ENCODE measurements around the gene SYT8. TPM values are rescaled to one million over a fixed set of nuclear protein-coding genes. Genes with fewer than 3 reads are reported as not detected.

The SYT8 gene
- total and polyA plus RNA-seq, 2 experiments from 2014 or later: not detected

GRCh38 chr11:1815311-1815710 lies 19.5 kb upstream of the SYT8 start:
- H3K27me3 ChIP-seq (ENCODE audit: insufficient read depth): no peaks in the 10 kb centered on the region

GRCh38 chr11:1815751-1816150 lies 19.0 kb upstream of the SYT8 start:
- Histone ChIP-seq H3K4me1 (ENCODE audit: insufficient read depth) (no peaks in the 10 kb centered on the region), H3K4me3 (no peak overlapping the region), H3K27me3 (ENCODE audit: insufficient read depth) (no peaks in the 10 kb centered on the region), H2AFZ (no peak overlapping the region), H4K20me1 (replicated peaks; ENCODE audit: insufficient read depth) (no peaks in the 10 kb centered on the region), H3K79me2 (replicated peaks; ENCODE audit: insufficient read depth) (no peaks in the 10 kb centered on the region), H3F3A (replicated peaks; ENCODE audit: low read depth) (no peaks in the 10 kb centered on the region), H3K27ac (ENCODE audit: low read depth) (no peak overlapping the region), H3K4me2 (no peak overlapping the region), H3K36me3 (ENCODE audit: insufficient read depth) (no peaks in the 10 kb centered on the region), H3K9me2 (ENCODE audit: insufficient read depth) (no peaks in the 10 kb centered on the region)
- DNase-seq (ENCODE audit: low spot score) (no peak), ATAC-seq (no peak)
- H3K27me3 Mint-ChIP-seq (ENCODE audit: insufficient read depth, low read depth, poor library complexity): peaks cover 2% of the 10 kb centered on the region
- H3K4me1 Mint-ChIP-seq: no peaks in the 10 kb centered on the region
- H3K4me3 Mint-ChIP-seq: no peak overlapping the region
- H3K27ac Mint-ChIP-seq: no peak overlapping the region
- no peaks in the 10 kb centered on the region for H3K36me3 Mint-ChIP-seq (ENCODE audit: low read depth)
- H3K9me3 Mint-ChIP-seq: peaks cover 10% of the 10 kb centered on the region
- TF ChIP-seq ZNF462 (CRISPR knock-in tag; IDR thresholded peaks at IDR 0.05) (no peak), JUNB (IDR thresholded peaks at IDR 0.05; ENCODE audit: unreplicated experiment) (no peak), ETS1 (IDR thresholded peaks at IDR 0.05) (no peak), EZH2phosphoT487 (IDR thresholded peaks at IDR 0.05; ENCODE audit: unreplicated experiment) (no peak), CTCF (conservative IDR thresholded peaks at IDR 0.05; ENCODE audit: low read depth in 2 of 2) (no peak), POLR2AphosphoS5 (IDR thresholded peaks at IDR 0.05; ENCODE audit: low read depth) (no peak), EZH2 (IDR thresholded peaks at IDR 0.05; ENCODE audit: low read depth, unreplicated experiment) (no peak)

More at GRCh38 chr11:1815311-1815710, 19.5 kb upstream of the SYT8 start:
- no peak for ATAC-seq
- Mint-ChIP-seq H3K27me3 (ENCODE audit: insufficient read depth, low read depth, poor library complexity) (peaks cover 2% of the 10 kb centered on the region), H3K27ac (no peak overlapping the region), H3K9me3 (peaks cover 10% of the 10 kb centered on the region), H3K36me3 (ENCODE audit: low read depth) (no peaks in the 10 kb centered on the region), H3K4me1 (no peaks in the 10 kb centered on the region), H3K4me3 (no peak overlapping the region)
- DNase-seq (ENCODE audit: low spot score): no peak
- no peaks in the 10 kb centered on the region for H3K4me1 ChIP-seq (ENCODE audit: insufficient read depth)
- H2AFZ ChIP-seq: no peak overlapping the region
- H3F3A ChIP-seq (replicated peaks; ENCODE audit: low read depth): no peaks in the 10 kb centered on the region
- no peak overlapping the region for H3K4me3 ChIP-seq
- H3K79me2 ChIP-seq (replicated peaks; ENCODE audit: insufficient read depth): no peaks in the 10 kb centered on the region
- H3K36me3 ChIP-seq (ENCODE audit: insufficient read depth): no peaks in the 10 kb centered on the region
- no peaks in the 10 kb centered on the region for H4K20me1 ChIP-seq (replicated peaks; ENCODE audit: insufficient read depth)
- no peaks in the 10 kb centered on the region for H3K9me2 ChIP-seq (ENCODE audit: insufficient read depth)
- no peak overlapping the region for H3K4me2 ChIP-seq
- H3K27ac ChIP-seq (ENCODE audit: low read depth): no peak overlapping the region
- TF ChIP-seq CTCF (conservative IDR thresholded peaks at IDR 0.05; ENCODE audit: low read depth in 2 of 2) (no peak), STAT1 (IDR thresholded peaks at IDR 0.05; ENCODE audit: unreplicated experiment) (no peak)

Measured in GM23338 (cell line).